Measurements from ENCODE around the gene LRGUK. TPM values are rescaled to one million over a fixed set of nuclear protein-coding genes. Genes with fewer than 3 reads are reported as not detected.

Gene LRGUK
- total and polyA plus RNA-seq, 2 experiments from 2014 or later, result 2.4 to 7.1 TPM

- Mint-ChIP-seq H3K27ac (no peak overlapping the region), H3K4me3 (no peak overlapping the region), H3K4me1 (peaks cover 10% of the 10 kb centered on the region), H3K9me3 (no peaks in the 10 kb centered on the region), H3K36me3 (ENCODE audit: low read depth) (no peaks in the 10 kb centered on the region), H3K27me3 (ENCODE audit: insufficient read depth, low read depth, poor library complexity) (no peaks in the 10 kb centered on the region)
- DNase-seq (ENCODE audit: low spot score) (no peak), ATAC-seq (no peak)
- TF ChIP-seq NANOG (IDR thresholded peaks at IDR 0.05; ENCODE audit: borderline replicate concordance) (no peak), CREB1 (CRISPR knock-in tag; IDR thresholded peaks at IDR 0.05; ENCODE audit: low read depth) (no peak), JUNB (IDR thresholded peaks at IDR 0.05; ENCODE audit: unreplicated experiment) (no peak), ZNF331 (CRISPR knock-in tag; IDR thresholded peaks at IDR 0.05; ENCODE audit: low read depth) (no peak), ZNF462 (CRISPR knock-in tag; IDR thresholded peaks at IDR 0.05) (no peak), POLR2AphosphoS5 (IDR thresholded peaks at IDR 0.05; ENCODE audit: low read depth) (no peak), CTCF (conservative IDR thresholded peaks at IDR 0.05; ENCODE audit: low read depth in 2 of 2) (no peak)
- Histone ChIP-seq H3K9me2 (ENCODE audit: insufficient read depth) (no peaks in the 10 kb centered on the region), H3K36me3 (ENCODE audit: insufficient read depth) (no peaks in the 10 kb centered on the region), H3K27me3 (ENCODE audit: insufficient read depth) (no peaks in the 10 kb centered on the region), H3F3A (replicated peaks; ENCODE audit: low read depth) (no peaks in the 10 kb centered on the region), H4K20me1 (replicated peaks; ENCODE audit: insufficient read depth) (no peaks in the 10 kb centered on the region), H2AFZ (no peak overlapping the region), H3K4me2 (no peak overlapping the region), H3K4me1 (ENCODE audit: insufficient read depth) (peaks cover 5% of the 10 kb centered on the region; the same call in 1 of the 2 replicates), H3K79me2 (replicated peaks; ENCODE audit: insufficient read depth) (no peaks in the 10 kb centered on the region), H3K27ac (ENCODE audit: low read depth) (no peak overlapping the region), H3K4me3 (no peak overlapping the region)
These were observed 151.5 kb downstream of the LRGUK start for GRCh38 chr7:134278502-134279153.
